Mucosa of gallbladder (tissue), 1 donor: Measurements from ENCODE around the gene KRTAP19-7. TPM values are rescaled to one million over a fixed set of nuclear protein-coding genes. Genes with fewer than 3 reads are reported as not detected.

Experiments used
- DNase-seq: peaks from one replicate; pipeline ENCODE4 v3.0.0-alpha.2; 2020; ENCODE audit warnings: low spot score
- total RNA-seq: library from RNA; stranded (reverse); gene quantifications from one replicate; pipeline ENCODE4 v1.2.1, GENCODE V29; 2021
- donor health status: DM: no; HTN: no; CAD: no.

KRTAP19-7 gene, protein sequence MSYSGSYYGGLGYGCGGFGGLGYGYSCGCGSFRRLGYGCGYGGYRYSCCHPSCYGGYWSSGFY
- not detected for total RNA-seq

DNA sequence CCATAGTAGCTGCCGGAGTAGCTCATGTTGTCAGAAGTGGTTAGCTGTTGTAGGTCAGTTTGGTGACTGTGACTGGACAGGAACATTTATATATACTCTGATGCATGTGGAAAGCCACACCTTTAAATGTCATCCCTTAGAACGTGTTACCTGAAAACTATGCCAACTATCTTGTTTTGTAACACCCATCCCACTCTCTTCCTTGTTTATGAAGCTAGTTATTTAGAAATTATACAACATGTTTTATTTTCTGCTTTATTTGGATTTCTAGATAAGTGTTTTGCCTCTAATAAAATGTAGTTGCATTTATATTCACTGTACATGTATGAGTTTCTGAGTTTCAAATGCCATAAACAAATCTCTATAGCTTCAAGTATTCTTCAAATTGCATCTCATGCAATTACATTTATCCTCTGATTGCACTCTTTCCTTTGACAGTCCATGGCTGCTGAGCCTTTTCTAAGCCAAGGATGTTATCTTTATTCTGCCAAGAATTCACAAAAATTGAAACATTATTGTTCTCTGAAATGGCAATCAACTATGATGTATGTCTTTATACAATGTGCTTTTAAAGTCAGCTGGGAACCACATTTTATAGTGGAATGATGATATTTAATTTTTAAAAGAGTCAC is at the start of gene KRTAP19-7:
TSS of gene KRTAP19-7 (minus strand) at position 51 of the 632 bp plus-strand sequence. CDS start at position 26, 25 bp downstream.
- DNase-seq, result no peak

DNA sequence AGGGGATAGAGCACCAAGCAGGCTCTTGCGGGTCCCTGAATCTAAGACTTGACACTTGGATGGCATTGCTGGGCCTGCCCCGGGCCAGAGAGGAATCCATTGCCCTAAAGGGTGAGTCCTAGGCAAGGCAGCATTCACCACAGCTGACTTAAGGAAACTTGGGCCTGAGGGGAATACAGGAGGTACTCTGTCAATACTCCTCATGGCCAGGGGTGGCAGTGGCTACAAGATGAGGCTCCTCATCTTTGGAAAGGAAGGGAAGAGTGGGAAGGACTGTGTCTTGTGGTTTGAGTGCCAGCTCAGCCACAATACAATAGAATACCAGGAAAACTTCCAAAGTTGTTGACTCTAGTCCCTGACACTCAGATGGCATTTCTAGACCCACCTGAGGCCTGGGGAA is 44.9 kb upstream of the KRTAP19-7 start:
- DNase-seq, result no peak

DNA sequence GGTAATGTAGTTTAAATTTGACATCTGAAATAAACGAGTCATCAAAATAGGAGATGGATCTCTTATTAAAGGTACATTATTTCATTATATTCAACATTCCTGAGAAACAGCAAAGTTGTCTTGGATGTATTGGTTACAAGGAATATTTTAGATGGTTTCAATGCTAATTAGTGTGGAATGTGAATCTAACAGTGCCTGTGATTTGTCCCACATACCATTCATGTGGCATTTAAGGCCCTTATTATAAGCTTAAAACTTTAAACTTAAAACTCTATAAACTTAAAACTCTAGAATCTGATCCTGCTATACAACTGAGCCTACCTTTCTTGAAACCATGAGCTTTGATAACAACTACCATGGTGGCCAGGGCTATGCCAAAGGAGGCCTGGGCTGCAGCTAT is 39.7 kb upstream of the KRTAP19-7 start, which contains the start of gene KRTAP22-1:
TSS of gene KRTAP22-1 (plus strand) at position 301 of the 400 bp plus-strand sequence.
- no peak for DNase-seq

DNA sequence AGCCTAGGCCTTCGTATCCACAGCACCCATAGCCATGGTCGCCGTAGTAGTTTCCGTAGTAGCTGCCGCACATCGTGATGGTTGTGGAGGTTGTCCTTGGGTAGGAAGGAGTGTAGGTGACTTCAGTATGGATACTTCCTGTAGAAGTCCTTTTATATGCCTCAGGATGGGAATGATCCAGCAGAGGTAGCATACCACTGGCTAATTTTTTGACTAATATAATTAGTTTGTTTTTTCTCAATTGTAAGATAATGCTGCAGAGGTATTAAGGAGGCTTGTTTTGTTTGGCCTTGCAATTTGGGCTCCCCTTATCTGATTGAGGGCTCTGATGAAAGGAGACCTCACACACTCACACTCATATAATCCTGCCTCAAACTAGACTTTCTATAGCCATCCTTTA is 37.7 kb upstream of the KRTAP19-7 start, which contains the start of gene KRTAP6-2:
TSS of gene KRTAP6-2 (minus strand) at position 101 of the 400 bp plus-strand sequence. CDS start at position 73, 28 bp downstream.
- no peak for DNase-seq

DNA sequence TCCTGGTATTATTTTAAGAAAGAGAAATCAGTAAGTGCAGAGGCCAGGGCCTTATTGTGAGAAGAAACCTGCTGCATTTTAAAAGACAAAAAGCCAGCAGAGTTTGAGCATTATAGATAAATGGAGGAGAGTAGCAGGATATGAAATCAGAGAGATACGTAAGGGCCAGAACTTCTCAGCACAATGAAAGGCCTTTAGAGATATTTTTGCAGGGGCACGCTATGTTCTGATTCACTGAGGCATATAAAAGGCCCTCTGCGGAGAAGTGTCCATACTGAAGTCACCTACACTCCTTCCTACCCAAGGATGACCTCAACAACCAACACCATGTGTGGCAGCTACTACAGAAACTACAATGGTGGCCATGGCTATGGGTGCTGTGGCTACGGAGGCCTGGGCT is 31.0 kb upstream of the KRTAP19-7 start, which contains the start of gene KRTAP6-3:
TSS of gene KRTAP6-3 (plus strand) at position 301 of the 400 bp plus-strand sequence. CDS start at position 307, 6 bp downstream.
- DNase-seq, result no peak

DNA sequence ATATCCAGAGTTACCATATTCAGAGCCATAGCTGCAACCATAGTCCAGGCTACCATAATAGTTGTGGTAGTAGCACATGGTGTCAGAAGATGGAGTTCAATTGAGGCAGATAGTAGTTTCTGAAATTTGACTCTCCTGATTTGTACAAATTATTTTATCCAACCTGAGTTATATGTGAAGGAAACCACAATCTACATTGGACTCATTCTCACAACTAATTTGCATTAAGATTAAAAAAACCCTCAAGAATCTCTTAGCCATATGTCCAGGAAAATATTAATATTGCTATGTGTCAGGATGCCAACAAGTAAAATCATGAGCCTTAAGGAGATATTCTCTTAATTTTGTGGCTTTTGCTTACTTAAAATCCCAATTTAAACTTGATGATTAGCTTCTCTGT is 29.2 kb upstream of the KRTAP19-7 start, which contains the start of gene KRTAP22-2:
TSS of gene KRTAP22-2 (minus strand) at position 101 of the 400 bp plus-strand sequence.
- no peak for DNase-seq

DNA sequence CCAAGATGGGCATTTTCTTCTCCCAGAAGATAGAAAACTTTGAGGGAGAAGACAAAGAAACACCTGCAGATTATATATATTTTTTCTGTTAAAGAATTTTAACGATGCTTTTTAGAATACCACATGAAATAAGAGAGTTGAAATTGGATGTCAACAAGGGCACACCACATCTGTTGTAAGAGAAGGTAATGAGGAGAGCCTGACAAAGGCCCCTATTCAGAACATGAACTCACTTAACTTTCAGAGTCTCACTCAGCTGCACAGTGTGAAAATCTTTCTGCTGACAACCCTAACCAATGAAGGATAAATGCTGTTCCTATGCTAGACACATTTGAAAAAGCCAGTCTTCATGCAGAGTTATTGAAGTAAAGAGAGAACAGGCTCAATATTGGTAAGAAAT is 21.8 kb upstream of the KRTAP19-7 start:
- DNase-seq, result no peak

DNA sequence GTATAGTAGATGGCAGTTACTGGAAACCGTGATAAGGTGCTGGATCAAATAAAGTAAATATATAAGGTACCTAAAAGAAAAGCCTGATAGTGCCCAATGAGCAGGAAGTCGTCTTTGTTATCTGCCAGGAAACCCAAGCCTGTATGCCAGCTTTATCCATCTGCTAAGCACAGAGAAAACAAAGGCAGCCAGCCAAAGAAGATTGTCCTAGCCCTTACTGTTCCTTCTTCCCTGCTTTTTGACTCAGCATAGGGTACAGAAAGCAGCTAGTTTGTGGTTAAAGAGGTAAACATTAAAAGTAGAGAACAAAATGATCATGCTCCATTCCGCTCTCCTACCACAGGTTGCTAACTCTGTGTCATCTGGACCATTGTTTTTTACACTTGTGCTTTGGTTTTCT is 19.0 kb upstream of the KRTAP19-7 start:
- no peak for DNase-seq

DNA sequence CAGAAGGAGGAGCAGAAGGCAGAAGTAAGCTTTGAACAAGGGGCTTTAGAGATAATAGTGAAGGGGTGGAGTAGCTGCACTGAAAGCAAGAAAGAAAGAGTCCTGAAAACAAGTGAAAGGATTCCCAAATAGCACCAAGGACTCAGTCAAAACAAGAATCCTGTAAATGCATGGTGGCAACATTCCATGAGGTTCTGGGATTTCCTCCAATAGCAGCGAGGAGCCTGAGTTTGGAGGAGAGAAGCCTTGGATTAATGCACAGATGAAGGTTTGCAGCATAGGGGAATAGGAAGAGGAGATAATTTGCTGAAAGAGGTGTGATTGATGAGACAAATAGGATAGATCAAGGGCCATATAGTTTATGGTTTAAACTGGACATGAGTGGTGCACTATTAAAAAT is 18.2 kb upstream of the KRTAP19-7 start:
- no peak for DNase-seq

DNA sequence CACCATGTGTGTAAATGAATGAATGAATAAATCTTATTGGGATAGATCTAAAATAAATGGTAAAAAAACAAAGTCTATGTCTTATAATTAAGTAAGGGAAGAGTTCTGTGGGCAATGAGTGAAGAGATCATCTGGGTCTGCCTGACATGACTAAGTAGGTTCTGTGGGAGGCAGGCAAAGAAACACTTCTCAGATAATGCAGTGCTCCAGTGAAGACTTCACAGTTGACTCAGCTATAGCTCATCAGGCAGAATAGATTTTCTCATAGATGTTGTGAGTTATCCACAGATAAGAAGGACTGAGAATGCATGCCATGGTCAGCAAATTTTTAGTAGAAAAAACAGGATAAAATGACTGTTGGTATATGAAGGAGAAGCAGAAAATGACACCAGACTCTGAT is 16.7 kb upstream of the KRTAP19-7 start:
- no peak for DNase-seq

DNA sequence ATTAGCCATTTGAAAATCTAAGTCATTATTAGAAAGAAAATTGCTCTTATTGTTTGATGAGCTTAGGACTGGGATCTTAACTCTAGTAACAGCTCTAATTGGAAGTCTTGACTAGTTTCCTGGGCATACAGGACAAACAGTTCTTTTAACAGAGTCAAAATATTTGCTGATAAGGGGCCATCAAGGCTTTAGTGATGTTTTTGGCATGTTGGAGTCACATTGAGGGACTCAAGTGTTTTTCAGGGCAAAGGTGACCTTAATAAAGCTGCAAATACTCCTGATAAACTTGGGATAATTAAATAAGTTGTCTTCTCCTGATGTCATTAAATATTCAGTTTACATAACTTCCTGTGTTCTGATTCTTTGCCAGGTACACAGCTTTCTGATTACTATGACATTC is 6.5 kb upstream of the KRTAP19-7 start:
- no peak for DNase-seq

DNA sequence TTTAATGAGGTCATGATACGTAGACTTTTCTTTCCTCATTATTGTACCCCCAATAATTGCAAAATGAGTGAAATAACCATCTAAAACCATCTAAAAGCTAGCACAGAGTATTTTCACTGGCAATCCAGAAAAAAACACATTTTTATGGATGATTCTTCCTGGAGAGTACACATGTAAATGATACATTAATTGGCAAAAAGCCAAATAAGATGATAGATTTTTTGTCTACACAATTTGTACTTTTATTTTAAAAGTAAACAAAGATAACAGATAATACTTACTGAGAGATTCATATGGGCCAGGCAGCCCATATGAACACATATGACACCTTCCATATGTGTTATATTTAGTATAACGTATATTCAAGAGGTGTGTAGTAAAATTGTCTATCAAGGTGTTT is 2.5 kb upstream of the KRTAP19-7 start:
- DNase-seq, result no peak

DNA sequence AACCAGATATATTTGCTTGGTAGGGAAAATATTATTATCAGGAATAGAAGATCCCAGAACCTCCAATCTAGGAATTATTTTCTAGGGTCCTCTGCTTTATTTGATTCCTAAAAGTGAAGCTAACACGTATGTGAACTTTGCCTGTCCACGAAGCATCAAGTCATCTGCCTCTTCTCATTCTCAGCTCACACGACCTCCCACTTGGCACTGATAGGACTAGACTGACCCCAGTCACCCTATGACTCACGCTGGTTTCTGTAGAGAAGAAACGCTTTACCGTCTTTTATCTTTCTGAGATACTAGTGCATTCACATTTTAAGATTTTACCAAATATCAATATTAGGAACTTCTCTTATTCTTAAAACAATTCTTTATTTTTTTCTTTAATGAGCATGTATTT is 2.0 kb upstream of the KRTAP19-7 start:
- DNase-seq, result no peak

DNA sequence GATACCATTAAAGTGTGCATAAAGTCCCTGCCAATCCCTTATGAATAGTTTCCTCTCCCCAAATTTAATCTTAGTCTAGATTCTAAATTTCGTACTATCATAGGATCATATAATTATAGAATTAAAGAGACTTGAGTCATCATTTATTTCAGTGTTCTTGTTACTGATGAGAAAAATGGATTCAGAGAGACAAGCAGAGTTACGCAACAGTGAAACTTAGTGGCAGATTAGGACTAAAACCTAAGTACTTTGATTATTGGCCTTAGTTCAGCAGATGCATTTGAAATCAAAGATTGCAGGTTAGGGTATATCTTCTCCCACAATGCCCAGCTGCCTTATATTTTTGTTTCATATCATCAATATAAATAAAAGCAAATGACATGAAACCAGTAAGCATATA is 843 bp upstream of the KRTAP19-7 start:
- no peak for DNase-seq

DNA sequence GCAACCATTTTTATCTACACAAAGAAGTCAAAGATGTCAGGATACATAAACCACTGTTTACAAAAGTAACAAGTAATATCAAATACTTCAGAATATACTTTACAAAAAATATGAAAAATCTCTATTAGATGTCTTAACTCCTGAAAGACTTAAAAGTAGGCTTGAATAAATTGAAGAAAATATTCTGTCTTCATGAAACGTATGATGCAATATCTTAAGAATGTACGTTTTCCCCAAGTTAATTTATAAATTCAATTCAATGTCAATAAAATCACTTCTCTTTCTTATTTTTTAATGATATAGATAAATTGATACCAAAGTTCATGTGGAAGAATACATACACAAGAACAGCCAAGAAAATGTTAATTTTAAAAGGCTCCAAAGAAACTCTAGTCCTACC is 6.0 kb downstream of the KRTAP19-7 start:
- no peak for DNase-seq

DNA sequence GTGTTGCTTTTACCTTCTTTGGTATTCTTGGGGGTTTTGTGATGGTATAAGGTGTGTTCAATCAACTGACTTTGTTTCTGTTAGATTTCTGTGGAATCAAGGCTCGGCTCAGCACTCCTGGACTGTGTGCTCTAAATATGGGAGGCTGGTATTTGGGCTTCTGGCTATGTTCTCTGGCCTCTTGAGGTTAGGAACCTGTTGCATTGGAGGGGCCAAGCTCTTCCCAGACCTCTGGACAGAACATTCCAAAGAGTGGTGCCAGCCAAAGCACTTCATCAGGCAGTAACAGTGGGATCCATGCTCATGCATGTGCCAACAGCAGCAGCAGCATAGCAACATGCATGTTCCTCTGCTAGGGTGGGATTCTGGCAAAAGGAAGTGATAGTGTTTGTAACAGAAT is 8.3 kb downstream of the KRTAP19-7 start:
- no peak for DNase-seq

DNA sequence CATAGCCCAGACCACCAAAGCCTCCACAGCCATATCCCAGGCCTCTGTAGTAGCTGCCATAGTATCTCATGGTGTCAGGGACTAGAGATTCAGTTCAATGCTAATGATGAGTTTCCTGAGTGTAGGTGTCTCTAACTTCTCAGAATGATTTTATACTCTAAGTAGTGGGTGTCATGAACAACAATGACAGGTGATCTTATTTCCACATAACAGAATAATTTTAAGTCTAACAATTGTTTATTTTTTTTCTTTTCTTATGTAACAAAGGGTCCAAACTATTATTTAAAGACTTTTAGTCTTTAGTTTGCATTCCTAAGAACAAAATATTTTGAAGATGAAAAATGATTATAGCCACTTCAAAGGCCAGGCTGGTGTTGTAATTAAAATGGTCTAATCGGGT is 19.4 kb downstream of the KRTAP19-7 start, which contains the start of gene KRTAP19-6:
TSS of gene KRTAP19-6 (minus strand) at position 101 of the 400 bp plus-strand sequence. CDS start at position 70, 31 bp downstream.
- DNase-seq, result no peak

DNA sequence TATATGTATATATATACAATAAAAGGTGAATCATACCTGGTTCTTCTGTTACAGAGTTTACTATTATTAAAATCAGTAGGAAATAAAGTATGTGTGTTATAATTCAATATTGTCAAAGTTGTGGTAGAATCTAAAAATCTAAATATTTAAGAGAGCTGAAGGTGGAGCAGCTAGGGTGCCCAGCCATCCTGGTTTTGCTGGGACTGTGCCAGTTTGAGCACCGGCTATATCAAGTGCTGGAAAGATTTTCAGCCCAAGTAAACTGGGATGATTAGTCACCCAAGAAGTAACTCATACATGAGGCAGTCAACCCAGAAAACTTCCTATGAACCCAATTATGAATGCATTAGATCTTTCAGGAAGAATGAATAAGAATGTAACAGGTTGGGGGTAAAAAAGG is 42.2 kb downstream of the KRTAP19-7 start:
- no peak for DNase-seq

DNA sequence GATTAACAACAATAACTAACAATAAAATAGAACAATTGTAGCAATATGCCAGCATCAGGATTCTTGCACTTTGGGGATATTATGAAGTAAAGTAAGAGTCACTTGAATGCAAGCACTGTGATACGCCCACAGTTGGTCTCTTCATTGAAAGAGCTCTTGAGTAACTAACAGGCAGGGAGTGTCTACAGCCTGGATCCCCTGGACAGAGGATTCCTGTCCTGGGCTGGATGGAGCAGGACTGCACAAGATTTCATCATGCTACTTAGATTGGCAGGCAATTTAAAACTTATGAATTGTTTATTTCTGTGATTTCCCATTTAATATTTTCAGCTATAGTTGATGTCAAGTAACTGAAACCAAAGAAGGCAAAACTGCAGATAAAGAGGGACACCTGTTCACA is 45.4 kb downstream of the KRTAP19-7 start:
- DNase-seq, result no peak
